HEK293 (cell line): ENCODE measurements around the gene SLC39A11.

ENCODE experiments used
- CTCF ChIA-PET: fragments of 350-600 bp; formaldehyde crosslinking; extraction: SDS; loops from one replicate; lab custom pipeline; 2021; ENCODE audit warnings: antibody characterized with exemption; lab: Yijun Ruan, JAX
- POLR2A ChIA-PET: fragments of 300-600 bp; formaldehyde crosslinking; extraction: SDS; loops from one replicate; lab custom pipeline; 2020; ENCODE audit warnings: antibody characterized with exemption, inconsistent platforms; lab: Yijun Ruan, JAX
- H3K27ac ChIP-seq: fragments of 200-500 bp; sonication (Bioruptor generic); 2 replicates; pipeline ENCODE4 v1.5.1; 2014; ENCODE audit warnings: low read depth, low read length, control low read depth, inconsistent platforms; ENCODE audit errors: extremely low read depth
- H3K36me3 ChIP-seq, 2 experiments: fragments of 200-500 bp in 1 of 2; sonication (Bioruptor generic) in 1 of 2; 1 replicate in 1 of 2; 2 replicates in 1 of 2; pipeline ENCODE4 v1.5.1; 2014 to 2017; ENCODE audit warnings: inconsistent platforms in 2 of 2, low read length in 2 of 2; ENCODE audit not compliant: control insufficient read depth in 2 of 2, insufficient read depth in 1 of 2
- H3K4me1 ChIP-seq: fragments of 200-500 bp; sonication (Bioruptor generic); 2 replicates; pipeline ENCODE4 v1.5.1; 2014; ENCODE audit warnings: mild to moderate bottlenecking, low read length, inconsistent platforms; ENCODE audit not compliant: control insufficient read depth, insufficient read depth
- H3K4me3 ChIP-seq: 2 replicates; pipeline ENCODE4 v1.5.1; 2011; ENCODE audit warnings: low read depth, mild to moderate bottlenecking, control low read depth, low read length, moderate library complexity
- H3K9me3 ChIP-seq: fragments of 200-500 bp; sonication (Bioruptor generic); 2 replicates; pipeline ENCODE4 v1.5.1; 2014; ENCODE audit warnings: low read depth, low read length, inconsistent platforms; ENCODE audit not compliant: control insufficient read depth, insufficient read depth
- CTCF ChIP-seq: fragments of 450-650 bp; formaldehyde crosslinking; IDR thresholded peaks from 2 replicates; pipeline ENCODE4 v1.5.1; 2016; ENCODE audit warnings: missing biosample characterization, missing genetic modification characterization
- GLI2 ChIP-seq: fragments of 450-650 bp; formaldehyde crosslinking; IDR thresholded peaks from 2 replicates; pipeline ENCODE4; 2017; ENCODE audit warnings: missing biosample characterization, missing genetic modification characterization, low read depth, borderline replicate concordance
- GLIS2 ChIP-seq: fragments of 450-650 bp; formaldehyde crosslinking; IDR thresholded peaks from 2 replicates; pipeline ENCODE4 v1.5.1; 2016; ENCODE audit warnings: missing biosample characterization, missing genetic modification characterization
- OVOL3 ChIP-seq: fragments of 450-650 bp; formaldehyde crosslinking; IDR thresholded peaks from 2 replicates; pipeline ENCODE4 v1.5.1; 2016; ENCODE audit warnings: missing biosample characterization, missing genetic modification characterization
- REST ChIP-seq: fragments of 450-650 bp; formaldehyde crosslinking; IDR thresholded peaks from 2 replicates; pipeline ENCODE4 v1.5.1; 2016; ENCODE audit warnings: missing biosample characterization, missing genetic modification characterization
- SCRT2 ChIP-seq: fragments of 450-650 bp; formaldehyde crosslinking; IDR thresholded peaks from 2 replicates; pipeline ENCODE4 v1.5.1; 2016; ENCODE audit warnings: missing biosample characterization, missing genetic modification characterization
- ZBTB17 ChIP-seq: fragments of 450-650 bp; formaldehyde crosslinking; IDR thresholded peaks from 2 replicates; pipeline ENCODE4 v1.5.1; 2016; ENCODE audit warnings: missing biosample characterization, missing genetic modification characterization
- ZNF2 ChIP-seq: fragments of 450-650 bp; formaldehyde crosslinking; IDR thresholded peaks from 2 replicates; pipeline ENCODE4 v1.5.1; 2016; ENCODE audit warnings: missing biosample characterization, missing genetic modification characterization
- ZNF211 ChIP-seq: fragments of 450-650 bp; formaldehyde crosslinking; IDR thresholded peaks from 2 replicates; pipeline ENCODE4 v1.5.1; 2016; ENCODE audit warnings: low read depth, missing biosample characterization, missing genetic modification characterization
- ZNF341 ChIP-seq: fragments of 450-650 bp; formaldehyde crosslinking; IDR thresholded peaks from 2 replicates; pipeline ENCODE4; 2016; ENCODE audit warnings: low read depth, missing biosample characterization, missing genetic modification characterization
- ZNF366 ChIP-seq: fragments of 450-650 bp; formaldehyde crosslinking; conservative IDR thresholded peaks from 2 replicates; pipeline ENCODE4 v1.5.1; 2016; ENCODE audit warnings: missing biosample characterization, missing genetic modification characterization
- ZNF501 ChIP-seq: fragments of 450-650 bp; formaldehyde crosslinking; IDR thresholded peaks from 2 replicates; pipeline ENCODE4 v1.5.1; 2016; ENCODE audit warnings: missing biosample characterization, missing genetic modification characterization
- ZNF514 ChIP-seq: fragments of 450-650 bp; formaldehyde crosslinking; IDR thresholded peaks from 2 replicates; pipeline ENCODE4 v1.5.1; 2016; ENCODE audit warnings: missing biosample characterization, missing genetic modification characterization
- ZNF621 ChIP-seq: fragments of 450-650 bp; formaldehyde crosslinking; IDR thresholded peaks from 2 replicates; pipeline ENCODE4 v1.5.1; 2017; ENCODE audit warnings: missing biosample characterization, missing genetic modification characterization
- ZNF654 ChIP-seq: fragments of 450-650 bp; formaldehyde crosslinking; IDR thresholded peaks from 2 replicates; pipeline ENCODE4 v1.5.1; 2016; ENCODE audit warnings: low read depth, missing biosample characterization, missing genetic modification characterization
- ZNF658 ChIP-seq: fragments of 450-650 bp; formaldehyde crosslinking; IDR thresholded peaks from 2 replicates; pipeline ENCODE4; 2016; ENCODE audit warnings: missing biosample characterization, missing genetic modification characterization
- ZSCAN16 ChIP-seq: fragments of 450-650 bp; formaldehyde crosslinking; IDR thresholded peaks from 2 replicates; pipeline ENCODE4 v1.5.1; 2016; ENCODE audit warnings: missing biosample characterization, missing genetic modification characterization
- ZSCAN5A ChIP-seq: fragments of 450-650 bp; formaldehyde crosslinking; IDR thresholded peaks from 2 replicates; pipeline ENCODE4 v1.5.1; 2016; ENCODE audit warnings: missing biosample characterization, missing genetic modification characterization

The SLC39A11 gene

GRCh38 chr17:72725433-72726068 lies 366.9 kb downstream of the SLC39A11 start:
- TF ChIP-seq ZNF654 (tag by site-specific recombination) (peak; percentile 89), ZNF621 (tag by site-specific recombination) (no peak), CTCF (tag by site-specific recombination) (peak; percentile 81), ZNF2 (tag by site-specific recombination) (peak; percentile 66; the same call in 1 of the 2 replicates), ZBTB17 (tag by site-specific recombination) (peak; percentile 53), REST (tag by site-specific recombination) (peak; percentile 92), ZNF366 (tag by site-specific recombination) (no peak)
- TF ChIP-seq, all 188 proteins: peak for 5
- ChIA-PET POLR2A (interaction anchor here (0.8 to 1.7 kb wide), 5 partner anchors 41 to 465 kb away, joined by 3 to 8 read pairs (median 4); no protein-coding TSS in a partner anchor), CTCF (interaction anchor here (0.5 to 8.5 kb wide), 93 partner anchors 9 to 1729 kb away, joined by 3 to 301 read pairs (median 4); partner anchors contain the start of genes COG1, RPL38 and SSTR2)
- no peaks in the 10 kb centered on the region for H3K36me3 ChIP-seq
- H3K27ac ChIP-seq = no peak overlapping the region
- no peaks in the 10 kb centered on the region for H3K9me3 ChIP-seq
- H3K4me1 ChIP-seq = no peaks in the 10 kb centered on the region
- no peak overlapping the region for H3K4me3 ChIP-seq

GRCh38 chr17:72724267-72724666 lies 368.2 kb downstream of the SLC39A11 start:
- Histone ChIP-seq H3K4me1 (no peaks in the 10 kb centered on the region), H3K4me3 (no peak overlapping the region), H3K27ac (no peak overlapping the region), H3K36me3 (no peaks in the 10 kb centered on the region), H3K9me3 (no peaks in the 10 kb centered on the region)
- ChIA-PET POLR2A (interaction anchor here (1.7 kb wide), 1 partner anchor 466 kb away, joined by 8 read pairs; no protein-coding TSS in a partner anchor), CTCF (interaction anchor here (0.6 to 8.5 kb wide), 25 partner anchors 10 to 1196 kb away, joined by 3 to 301 read pairs (median 4); partner anchors contain the start of gene COG1)
- no peak for TF ChIP-seq ZSCAN16 (tag by site-specific recombination)
- no peak for TF ChIP-seq GLI2 (tag by site-specific recombination)
- TF ChIP-seq ZNF658 (tag by site-specific recombination) = no peak
- no peak for TF ChIP-seq ZNF211 (tag by site-specific recombination)
- no peak for TF ChIP-seq GLIS2 (tag by site-specific recombination)
- TF ChIP-seq SCRT2 (tag by site-specific recombination) = no peak
- no peak for TF ChIP-seq ZNF341
- no peak for TF ChIP-seq OVOL3
- TF ChIP-seq ZSCAN5A = no peak
- no peak for TF ChIP-seq ZNF514
- no peak for TF ChIP-seq ZNF501 (tag by site-specific recombination)
